Kidney epithelial cell (primary cell): ENCODE measurements around the gene GDI2. TPM values are rescaled to one million over a fixed set of nuclear protein-coding genes. Genes with fewer than 3 reads are reported as not detected.
"Not testable (repeated sequence)": the region's sequence is repeated elsewhere in the genome, so short reads cannot be mapped to it uniquely, and the experiment has no call there.

ENCODE experiments used
- DNase-seq: peaks from one replicate; pipeline ENCODE4 v3.0.0-alpha.2; 2010; ENCODE audit warnings: low read depth
- H3K27me3 ChIP-seq: 2 replicates; pipeline ENCODE4 v1.6.0; 2011; ENCODE audit warnings: low read length; ENCODE audit not compliant: control insufficient read depth, insufficient read depth
- H3K36me3 ChIP-seq: 2 replicates; pipeline ENCODE4 v1.5.1; 2011; ENCODE audit warnings: low read length; ENCODE audit not compliant: control insufficient read depth, insufficient read depth
- H3K4me3 ChIP-seq: 2 replicates; pipeline ENCODE4 v1.5.1; 2011; ENCODE audit warnings: low read depth, mild to moderate bottlenecking, control low read depth, low read length
- total RNA-seq: library from RNA; depleted of rRNA; stranded (reverse); fragments of >200 nt; gene quantifications from 2 replicates; pipeline ENCODE4 v1.2.3, GENCODE V29; 2015
- TF ChIP-seq, protein P1 (sequence below): IDR thresholded peaks from 2 replicates; pipeline ENCODE4 v1.5.1; 2011; ENCODE audit warnings: mild to moderate bottlenecking, moderate library complexity, low read length, control low read depth, inconsistent platforms; ENCODE audit not compliant: insufficient read depth, poor library complexity, severe bottlenecking

GDI2 gene
- total RNA-seq, 1 donor from 2014 or later = 328 TPM

DNA sequence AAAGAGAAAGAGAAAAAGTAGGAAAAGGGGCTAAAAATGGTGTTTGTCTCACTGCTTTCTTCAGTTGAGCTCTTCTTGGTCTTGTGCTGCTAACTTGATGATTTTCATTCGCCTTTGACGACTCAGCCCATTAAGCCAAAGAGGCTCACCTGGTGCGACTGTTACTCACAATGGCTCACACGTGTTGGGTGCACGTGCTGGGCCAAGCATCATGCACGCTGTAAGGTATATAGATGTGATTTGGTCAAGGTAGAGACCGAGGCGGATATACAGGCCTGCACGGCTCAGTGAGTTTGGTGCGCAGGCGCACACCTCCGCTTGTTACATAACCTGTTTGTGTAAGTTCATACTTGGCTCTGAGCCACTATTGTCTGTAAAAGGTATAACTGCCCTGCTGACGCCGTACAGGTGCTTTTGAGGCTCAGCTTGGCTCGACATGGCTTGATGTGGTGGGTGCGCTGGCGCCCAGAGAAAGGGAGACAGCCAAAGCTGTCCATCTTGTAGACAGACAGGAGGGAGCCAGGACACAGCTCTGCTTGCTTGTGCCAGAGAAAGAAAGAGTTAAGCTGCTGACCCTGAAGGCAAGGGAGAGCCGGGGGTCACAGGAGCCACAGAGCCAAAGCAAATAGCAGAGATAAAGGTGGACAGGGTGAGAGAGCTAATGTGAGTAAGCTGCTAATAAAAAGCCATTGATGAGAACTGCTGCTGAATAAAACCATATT is 42.9 kb upstream of the GDI2 start:
- Histone ChIP-seq H3K27me3 (no peaks in the 10 kb centered on the region), H3K36me3 (no peaks in the 10 kb centered on the region), H3K4me3 (no peak overlapping the region)
- TF ChIP-seq, protein P1, sequence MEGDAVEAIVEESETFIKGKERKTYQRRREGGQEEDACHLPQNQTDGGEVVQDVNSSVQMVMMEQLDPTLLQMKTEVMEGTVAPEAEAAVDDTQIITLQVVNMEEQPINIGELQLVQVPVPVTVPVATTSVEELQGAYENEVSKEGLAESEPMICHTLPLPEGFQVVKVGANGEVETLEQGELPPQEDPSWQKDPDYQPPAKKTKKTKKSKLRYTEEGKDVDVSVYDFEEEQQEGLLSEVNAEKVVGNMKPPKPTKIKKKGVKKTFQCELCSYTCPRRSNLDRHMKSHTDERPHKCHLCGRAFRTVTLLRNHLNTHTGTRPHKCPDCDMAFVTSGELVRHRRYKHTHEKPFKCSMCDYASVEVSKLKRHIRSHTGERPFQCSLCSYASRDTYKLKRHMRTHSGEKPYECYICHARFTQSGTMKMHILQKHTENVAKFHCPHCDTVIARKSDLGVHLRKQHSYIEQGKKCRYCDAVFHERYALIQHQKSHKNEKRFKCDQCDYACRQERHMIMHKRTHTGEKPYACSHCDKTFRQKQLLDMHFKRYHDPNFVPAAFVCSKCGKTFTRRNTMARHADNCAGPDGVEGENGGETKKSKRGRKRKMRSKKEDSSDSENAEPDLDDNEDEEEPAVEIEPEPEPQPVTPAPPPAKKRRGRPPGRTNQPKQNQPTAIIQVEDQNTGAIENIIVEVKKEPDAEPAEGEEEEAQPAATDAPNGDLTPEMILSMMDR = no peak
- DNase-seq = no peak

DNA sequence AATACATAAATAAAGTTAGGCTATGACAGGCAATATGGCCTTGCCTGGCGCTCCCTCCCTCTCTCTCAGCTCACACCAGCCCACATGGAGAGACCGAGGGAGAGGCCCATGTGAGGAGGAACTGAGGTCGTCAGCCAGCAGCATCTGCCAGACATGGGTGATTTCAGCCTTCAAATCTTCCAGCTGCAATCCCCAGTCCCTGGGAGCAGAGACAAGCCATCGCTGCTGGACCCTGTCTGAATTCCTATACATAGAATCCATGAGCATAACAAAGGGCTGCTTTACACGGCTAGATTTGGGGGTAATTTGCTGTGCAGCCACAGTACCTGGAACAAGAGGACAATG is 40.9 kb upstream of the GDI2 start:
- TF ChIP-seq, protein P1 = no peak
- H3K4me3 ChIP-seq = no peak overlapping the region
- no peaks in the 10 kb centered on the region for H3K36me3 ChIP-seq

DNA sequence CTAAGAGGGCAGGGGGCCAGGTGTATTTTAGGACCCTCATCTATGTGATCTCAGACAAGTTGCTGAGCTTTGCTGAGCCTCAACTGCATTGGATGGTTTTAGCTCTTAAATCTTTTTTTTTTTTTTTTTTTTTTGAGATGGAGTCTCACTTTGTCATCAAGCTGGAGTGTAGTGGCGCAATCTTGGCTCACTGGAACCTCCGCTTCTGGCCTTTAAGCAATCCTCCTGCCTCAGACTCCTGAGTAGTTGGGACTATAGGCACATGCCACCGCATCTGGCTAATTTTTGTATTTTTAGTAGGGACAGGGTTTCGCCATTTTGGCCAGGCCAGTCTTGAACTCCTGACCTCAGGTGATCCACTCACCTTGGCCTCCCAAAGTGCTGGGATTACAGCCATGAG is 33.4 kb upstream of the GDI2 start:
- H3K27me3 ChIP-seq, DNase-seq, H3K4me3 ChIP-seq, H3K36me3 ChIP-seq: not testable (repeated sequence)

More for the DNA sequence above, 40.9 kb upstream of the GDI2 start:
- H3K27me3 ChIP-seq = no peaks in the 10 kb centered on the region
- DNase-seq = no peak

DNA sequence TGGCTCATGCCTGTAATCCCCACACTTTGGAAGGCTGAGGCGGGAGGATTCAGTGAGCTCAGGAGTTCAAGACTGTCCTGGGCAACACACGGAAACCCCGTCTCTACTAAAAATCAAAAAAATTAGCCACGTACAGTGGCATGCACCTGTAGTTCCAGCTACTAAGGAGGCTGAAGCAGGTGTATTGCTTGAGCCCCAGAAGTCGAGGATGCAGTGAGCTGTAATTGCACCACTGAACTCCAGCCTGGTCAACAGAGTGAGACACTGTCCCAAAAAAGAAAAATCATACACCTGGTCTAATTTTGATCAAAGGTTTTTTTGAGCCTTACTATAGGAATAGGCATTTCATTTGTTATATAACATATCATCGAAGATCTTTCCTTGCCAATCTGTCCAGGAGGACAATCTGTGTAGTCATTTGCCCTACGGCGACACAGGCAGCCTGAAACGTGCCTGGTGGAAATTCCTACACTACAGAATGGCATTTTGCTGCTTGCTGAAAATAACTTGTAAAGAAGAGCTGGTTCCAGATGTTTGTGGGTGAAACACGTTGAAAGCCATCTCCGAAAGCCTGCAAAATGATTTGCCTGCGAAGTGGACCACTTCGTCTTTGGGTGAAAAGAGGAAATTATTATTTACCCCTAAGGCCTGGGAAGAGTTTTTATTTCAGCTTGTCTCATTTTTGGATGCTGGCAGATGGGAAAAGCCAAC is 31.3 kb upstream of the GDI2 start:
- no peak for DNase-seq
- H3K4me3 ChIP-seq = no peak overlapping the region

DNA sequence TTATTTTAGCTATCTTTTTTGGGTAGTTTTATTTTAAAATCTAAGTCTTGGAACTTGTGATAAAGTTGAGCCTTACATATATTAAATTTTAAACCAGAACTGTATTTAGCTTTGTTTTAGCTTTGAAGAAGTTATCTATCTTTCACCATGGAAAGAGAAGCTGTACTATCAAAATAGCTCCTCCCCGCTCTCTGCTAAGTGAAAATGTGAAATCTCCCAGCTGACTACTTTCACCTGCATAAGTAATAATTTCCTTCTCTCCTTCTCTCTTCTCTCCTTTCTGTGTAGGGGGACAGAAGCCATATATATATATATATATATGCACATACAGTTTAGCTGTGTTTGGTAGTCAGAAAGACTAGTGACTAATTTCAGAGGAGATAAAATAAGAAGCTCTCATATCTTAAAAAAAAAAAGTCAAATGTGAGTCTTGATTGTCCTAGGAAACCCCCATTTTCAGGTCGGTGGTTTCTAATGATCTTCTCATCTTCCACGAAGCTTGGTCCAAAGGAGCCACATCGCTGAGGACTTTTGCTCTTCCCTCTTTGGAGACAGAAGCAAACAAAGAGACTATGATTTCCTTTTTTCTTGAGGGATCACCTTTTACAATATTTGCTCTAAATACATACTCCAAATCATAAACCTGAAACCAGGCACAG is 30.6 kb upstream of the GDI2 start:
- TF ChIP-seq, protein P1 = no peak
- Histone ChIP-seq H3K27me3 (no peaks in the 10 kb centered on the region), H3K4me3 (no peak overlapping the region), H3K36me3 (no peaks in the 10 kb centered on the region)
- DNase-seq = no peak

More for the DNA sequence above, 31.3 kb upstream of the GDI2 start:
- TF ChIP-seq, protein P1 = no peak
- Histone ChIP-seq H3K27me3 (no peaks in the 10 kb centered on the region), H3K36me3 (no peaks in the 10 kb centered on the region)

DNA sequence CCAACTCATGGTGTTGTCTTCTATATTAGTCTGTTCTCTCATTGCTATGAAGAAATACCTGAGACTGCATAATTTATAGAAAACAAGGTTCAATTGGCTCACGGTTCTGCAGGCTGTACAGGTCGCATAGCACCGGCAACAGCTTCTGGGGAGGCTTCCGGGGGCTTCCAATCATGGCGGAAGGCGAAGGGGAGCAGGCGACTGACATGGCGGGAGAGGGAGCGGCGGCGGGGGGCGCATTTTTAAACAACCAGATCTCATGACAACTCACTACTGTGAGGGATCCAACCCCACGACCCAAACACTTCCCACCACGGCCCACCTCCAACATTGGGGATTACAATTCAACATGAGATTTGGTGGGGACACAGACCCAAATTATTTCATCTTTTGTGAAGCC is 28.7 kb upstream of the GDI2 start:
- DNase-seq = no peak
- TF ChIP-seq, protein P1 = no peak
- Histone ChIP-seq H3K36me3 (no peaks in the 10 kb centered on the region), H3K27me3 (no peaks in the 10 kb centered on the region), H3K4me3 (no peak overlapping the region)
